Neural cell (in vitro differentiated cells): ENCODE measurements around the gene SLC12A8. TPM values are rescaled to one million over a fixed set of nuclear protein-coding genes. Genes with fewer than 3 reads are reported as not detected.

Experiments used
- H2AFZ ChIP-seq: fragments of 200-600, 300-800 bp; sonication (generic), shearing (Covaris generic); 2 replicates; pipeline ENCODE4 v1.6.0; 2014; ENCODE audit warnings: low read depth, mild to moderate bottlenecking, antibody characterized with exemption, low read length, moderate library complexity
- H3F3A ChIP-seq: fragments of 200-600 bp; shearing (Covaris generic); 2 replicates; pipeline ENCODE4 v1.6.1; 2016; ENCODE audit warnings: mild to moderate bottlenecking, moderate library complexity, mixed read lengths, antibody characterized with exemption, low read length; ENCODE audit not compliant: insufficient read depth, poor library complexity, severe bottlenecking
- H3K27ac ChIP-seq: fragments of 200-600, 300-800 bp; sonication (generic), shearing (Covaris generic); 2 replicates; pipeline ENCODE4 v1.5.1; 2014; ENCODE audit warnings: mild to moderate bottlenecking, low read length, moderate library complexity
- H3K27me3 ChIP-seq: fragments of 300-800, 200-600 bp; sonication (generic), shearing (Covaris generic); 2 replicates; pipeline ENCODE4 v1.6.0; 2014; ENCODE audit warnings: mild to moderate bottlenecking, low read depth, low read length, moderate library complexity; ENCODE audit not compliant: insufficient read depth
- H3K36me3 ChIP-seq: fragments of 300-800, 200-600 bp; sonication (generic), shearing (Covaris generic); 2 replicates; pipeline ENCODE4 v1.5.1; 2014; ENCODE audit warnings: mild to moderate bottlenecking, antibody characterized with exemption, low read length, moderate library complexity; ENCODE audit not compliant: insufficient read depth
- H3K4me2 ChIP-seq: fragments of 300-800, 200-600 bp; sonication (generic), shearing (Covaris generic); 2 replicates; pipeline ENCODE4 v1.6.0; 2014; ENCODE audit warnings: mild to moderate bottlenecking, low read length
- H3K4me3 ChIP-seq: fragments of 300-800, 200-600 bp; sonication (generic), shearing (Covaris generic); 2 replicates; pipeline ENCODE4 v1.5.1; 2014; ENCODE audit warnings: mild to moderate bottlenecking, low read length, moderate library complexity
- H3K79me2 ChIP-seq: fragments of 200-600 bp; shearing (Covaris generic); replicated peaks from 2 replicates; pipeline ENCODE4 v1.6.0; 2014; ENCODE audit warnings: mild to moderate bottlenecking, low read length, moderate library complexity; ENCODE audit not compliant: insufficient read depth
- H3K9ac ChIP-seq: fragments of 300-800, 200-600 bp; sonication (generic), shearing (Covaris generic); 2 replicates; pipeline ENCODE4 v1.6.1; 2016; ENCODE audit warnings: mild to moderate bottlenecking, low read length, mixed read lengths
- H3K9me2 ChIP-seq: fragments of 200-600 bp; shearing (Covaris generic); 2 replicates; pipeline ENCODE4 v1.6.1; 2016; ENCODE audit warnings: mild to moderate bottlenecking, low read length, mixed read lengths; ENCODE audit not compliant: insufficient read depth
- H3K9me3 ChIP-seq: fragments of 200-600, 300-800 bp; sonication (generic), shearing (Covaris generic); 2 replicates; pipeline ENCODE4 v1.6.1; 2016; ENCODE audit warnings: mild to moderate bottlenecking, mixed run types, low read length, moderate library complexity, mixed read lengths
- H4K20me1 ChIP-seq: fragments of 200-600 bp; shearing (Covaris generic); 2 replicates; pipeline ENCODE4 v1.6.1; 2016; ENCODE audit warnings: mild to moderate bottlenecking, mixed run types; ENCODE audit not compliant: insufficient read depth
- EP300 ChIP-seq: fragments of 450-650 bp; conservative IDR thresholded peaks from 2 replicates; pipeline ENCODE4 v1.6.1; 2014; ENCODE audit warnings: antibody characterized with exemption, mild to moderate bottlenecking, moderate library complexity; ENCODE audit not compliant: poor library complexity, severe bottlenecking
- EZH2 ChIP-seq: fragments of 200-600, 300-800 bp; shearing (Covaris generic), sonication (generic); IDR thresholded peaks from 2 replicates; pipeline ENCODE4 v1.6.1; 2014; ENCODE audit warnings: antibody characterized with exemption, low read length, borderline replicate concordance, mild to moderate bottlenecking; ENCODE audit not compliant: insufficient read depth, poor library complexity, severe bottlenecking
- MXI1 ChIP-seq: fragments of 450-650 bp; conservative IDR thresholded peaks from 2 replicates; pipeline ENCODE4 v1.6.1; 2014; ENCODE audit warnings: antibody characterized with exemption, mild to moderate bottlenecking; ENCODE audit not compliant: poor library complexity, severe bottlenecking
- RAD21 ChIP-seq: fragments of 450-650 bp; conservative IDR thresholded peaks from 2 replicates; pipeline ENCODE4 v1.6.1; 2014; ENCODE audit warnings: antibody characterized with exemption, mild to moderate bottlenecking, moderate library complexity
- SMC3 ChIP-seq: fragments of 450-650 bp; conservative IDR thresholded peaks from 2 replicates; pipeline ENCODE4 v1.6.1; 2014; ENCODE audit warnings: antibody characterized with exemption, mild to moderate bottlenecking, moderate library complexity; ENCODE audit not compliant: poor library complexity
- TAF1 ChIP-seq: IDR thresholded peaks from 2 replicates; pipeline ENCODE4 v1.6.1; 2012; ENCODE audit warnings: low read depth
- polyA plus RNA-seq: library from polyadenylated mRNA; depleted of rRNA; stranded (reverse); fragments of >200 nt; gene quantifications from 2 replicates; pipeline ENCODE4 v1.2.3, GENCODE V29; 2014
- TF ChIP-seq, protein P1 (sequence below): fragments of 450-650 bp; IDR thresholded peaks from 2 replicates; pipeline ENCODE4 v1.5.1; 2014; ENCODE audit warnings: antibody characterized with exemption, mild to moderate bottlenecking, moderate library complexity; ENCODE audit not compliant: poor library complexity, severe bottlenecking
- TF ChIP-seq, protein P2 (sequence below): IDR thresholded peaks from 2 replicates; pipeline ENCODE4 v1.6.1; 2012; ENCODE audit warnings: borderline replicate concordance

SLC12A8 gene
- polyA plus RNA-seq, 1 donor from 2014 or later = 4.6 TPM

GRCh38 chr3:125179884-125180240, 32.7 kb downstream of the SLC12A8 start:
- Histone ChIP-seq H4K20me1 (no peaks in the 10 kb centered on the region), H3K9ac (no peak overlapping the region), H3K4me3 (no peak overlapping the region), H3K9me2 (no peaks in the 10 kb centered on the region), H3F3A (no peaks in the 10 kb centered on the region), H3K27me3 (no peaks in the 10 kb centered on the region), H3K27ac (no peak overlapping the region), H3K9me3 (no peaks in the 10 kb centered on the region), H3K79me2 (no peaks in the 10 kb centered on the region), H2AFZ (no peak overlapping the region), H3K36me3 (no peaks in the 10 kb centered on the region), H3K4me2 (no peak overlapping the region)
- TF ChIP-seq TAF1 = no peak
- no peak for TF ChIP-seq SMC3
- TF ChIP-seq, protein P1, sequence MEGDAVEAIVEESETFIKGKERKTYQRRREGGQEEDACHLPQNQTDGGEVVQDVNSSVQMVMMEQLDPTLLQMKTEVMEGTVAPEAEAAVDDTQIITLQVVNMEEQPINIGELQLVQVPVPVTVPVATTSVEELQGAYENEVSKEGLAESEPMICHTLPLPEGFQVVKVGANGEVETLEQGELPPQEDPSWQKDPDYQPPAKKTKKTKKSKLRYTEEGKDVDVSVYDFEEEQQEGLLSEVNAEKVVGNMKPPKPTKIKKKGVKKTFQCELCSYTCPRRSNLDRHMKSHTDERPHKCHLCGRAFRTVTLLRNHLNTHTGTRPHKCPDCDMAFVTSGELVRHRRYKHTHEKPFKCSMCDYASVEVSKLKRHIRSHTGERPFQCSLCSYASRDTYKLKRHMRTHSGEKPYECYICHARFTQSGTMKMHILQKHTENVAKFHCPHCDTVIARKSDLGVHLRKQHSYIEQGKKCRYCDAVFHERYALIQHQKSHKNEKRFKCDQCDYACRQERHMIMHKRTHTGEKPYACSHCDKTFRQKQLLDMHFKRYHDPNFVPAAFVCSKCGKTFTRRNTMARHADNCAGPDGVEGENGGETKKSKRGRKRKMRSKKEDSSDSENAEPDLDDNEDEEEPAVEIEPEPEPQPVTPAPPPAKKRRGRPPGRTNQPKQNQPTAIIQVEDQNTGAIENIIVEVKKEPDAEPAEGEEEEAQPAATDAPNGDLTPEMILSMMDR = no peak
- TF ChIP-seq, protein P2, sequence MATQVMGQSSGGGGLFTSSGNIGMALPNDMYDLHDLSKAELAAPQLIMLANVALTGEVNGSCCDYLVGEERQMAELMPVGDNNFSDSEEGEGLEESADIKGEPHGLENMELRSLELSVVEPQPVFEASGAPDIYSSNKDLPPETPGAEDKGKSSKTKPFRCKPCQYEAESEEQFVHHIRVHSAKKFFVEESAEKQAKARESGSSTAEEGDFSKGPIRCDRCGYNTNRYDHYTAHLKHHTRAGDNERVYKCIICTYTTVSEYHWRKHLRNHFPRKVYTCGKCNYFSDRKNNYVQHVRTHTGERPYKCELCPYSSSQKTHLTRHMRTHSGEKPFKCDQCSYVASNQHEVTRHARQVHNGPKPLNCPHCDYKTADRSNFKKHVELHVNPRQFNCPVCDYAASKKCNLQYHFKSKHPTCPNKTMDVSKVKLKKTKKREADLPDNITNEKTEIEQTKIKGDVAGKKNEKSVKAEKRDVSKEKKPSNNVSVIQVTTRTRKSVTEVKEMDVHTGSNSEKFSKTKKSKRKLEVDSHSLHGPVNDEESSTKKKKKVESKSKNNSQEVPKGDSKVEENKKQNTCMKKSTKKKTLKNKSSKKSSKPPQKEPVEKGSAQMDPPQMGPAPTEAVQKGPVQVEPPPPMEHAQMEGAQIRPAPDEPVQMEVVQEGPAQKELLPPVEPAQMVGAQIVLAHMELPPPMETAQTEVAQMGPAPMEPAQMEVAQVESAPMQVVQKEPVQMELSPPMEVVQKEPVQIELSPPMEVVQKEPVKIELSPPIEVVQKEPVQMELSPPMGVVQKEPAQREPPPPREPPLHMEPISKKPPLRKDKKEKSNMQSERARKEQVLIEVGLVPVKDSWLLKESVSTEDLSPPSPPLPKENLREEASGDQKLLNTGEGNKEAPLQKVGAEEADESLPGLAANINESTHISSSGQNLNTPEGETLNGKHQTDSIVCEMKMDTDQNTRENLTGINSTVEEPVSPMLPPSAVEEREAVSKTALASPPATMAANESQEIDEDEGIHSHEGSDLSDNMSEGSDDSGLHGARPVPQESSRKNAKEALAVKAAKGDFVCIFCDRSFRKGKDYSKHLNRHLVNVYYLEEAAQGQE = no peak
- no peak for TF ChIP-seq RAD21
- TF ChIP-seq EP300 = no peak

- TF ChIP-seq EP300 = no peak
- TF ChIP-seq RAD21 = no peak
- no peak for TF ChIP-seq EZH2
- Histone ChIP-seq H3K27ac (no peak overlapping the region), H3K4me3 (no peak overlapping the region), H3K4me2 (no peak overlapping the region), H3K36me3 (no peaks in the 10 kb centered on the region), H3K27me3 (no peaks in the 10 kb centered on the region), H2AFZ (no peak overlapping the region), H3K9me2 (no peaks in the 10 kb centered on the region), H4K20me1 (no peaks in the 10 kb centered on the region), H3K79me2 (no peaks in the 10 kb centered on the region), H3F3A (no peaks in the 10 kb centered on the region), H3K9ac (no peak overlapping the region), H3K9me3 (peaks cover 5% of the 10 kb centered on the region)
Observed at GRCh38 chr3:125179143-125179883, 33.2 kb downstream of the SLC12A8 start.

DNA sequence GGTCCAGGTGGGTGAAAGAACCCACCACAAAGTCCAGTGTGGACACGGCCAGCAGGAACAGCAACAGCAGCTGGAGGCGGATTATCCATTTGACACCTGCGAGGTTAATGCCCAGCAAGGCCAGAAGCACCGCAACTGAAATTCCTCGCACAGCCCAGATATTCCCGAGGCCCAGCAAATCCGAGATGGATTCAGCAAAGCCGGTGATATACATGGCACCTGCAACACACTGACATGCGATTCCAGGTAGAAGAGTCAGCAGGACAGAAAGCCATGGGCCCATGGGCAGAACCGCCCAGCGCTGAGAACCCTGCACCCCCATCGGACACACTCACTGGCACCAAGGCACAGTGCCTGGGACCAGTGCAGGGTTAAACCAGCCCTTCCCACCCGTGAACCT, 34.8 kb downstream of the SLC12A8 start:
- Histone ChIP-seq H3K27me3 (no peaks in the 10 kb centered on the region), H3K4me3 (no peak overlapping the region), H2AFZ (no peak overlapping the region), H4K20me1 (no peaks in the 10 kb centered on the region), H3K79me2 (no peaks in the 10 kb centered on the region), H3K9ac (no peak overlapping the region), H3K36me3 (no peaks in the 10 kb centered on the region), H3K9me2 (no peaks in the 10 kb centered on the region), H3K4me2 (no peak overlapping the region), H3F3A (no peaks in the 10 kb centered on the region), H3K27ac (no peak overlapping the region), H3K9me3 (peaks cover 7% of the 10 kb centered on the region)
- TF ChIP-seq EZH2 = no peak
- TF ChIP-seq, protein P1 = no peak
- no peak for TF ChIP-seq MXI1
- no peak for TF ChIP-seq TAF1
- no peak for TF ChIP-seq RAD21
- TF ChIP-seq SMC3 = no peak
- TF ChIP-seq EP300 = no peak
